HG03060 (cell line): ENCODE measurements around the gene LMX1B.
"Not testable (repeated sequence)": the region's sequence is repeated elsewhere in the genome, so short reads cannot be mapped to it uniquely, and the experiment has no call there.

Experiments
- ATAC-seq: cut with Tn5 transposase; IDR thresholded peaks from one replicate; pipeline ENCODE4 v1.9.1; 2021; ENCODE audit warnings: low read depth, moderate number of reproducible peaks; ENCODE audit not compliant: unreplicated experiment

LMX1B gene

GRCh38 chr9:126613651-126614050 is at the start of gene LMX1B:
TSS of gene LMX1B (plus strand) at chr9:126613928. CDS start at chr9:126614450, 522 bp downstream.
- no peak for ATAC-seq

DNA sequence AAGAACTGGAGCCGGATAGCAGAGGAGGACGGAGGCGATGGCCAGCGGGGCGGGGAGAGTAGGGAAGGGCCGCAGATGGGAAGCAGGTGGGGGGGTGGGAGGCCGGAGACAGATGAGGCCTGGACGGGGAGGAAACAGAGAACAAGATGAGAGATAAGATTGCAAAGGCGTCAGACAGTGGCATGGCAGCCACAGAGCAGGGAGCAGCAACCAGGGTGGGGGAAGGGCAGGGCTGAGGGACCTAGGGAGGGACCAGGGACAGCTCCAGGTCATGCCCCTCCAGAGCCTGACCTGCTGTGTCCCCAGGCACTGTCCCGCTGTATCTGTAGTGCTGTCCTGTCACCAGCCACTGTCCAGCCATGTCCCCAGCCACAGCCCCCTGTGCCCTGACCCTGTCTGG is 49.6 kb upstream of the LMX1B start:
- ATAC-seq, result no peak

DNA sequence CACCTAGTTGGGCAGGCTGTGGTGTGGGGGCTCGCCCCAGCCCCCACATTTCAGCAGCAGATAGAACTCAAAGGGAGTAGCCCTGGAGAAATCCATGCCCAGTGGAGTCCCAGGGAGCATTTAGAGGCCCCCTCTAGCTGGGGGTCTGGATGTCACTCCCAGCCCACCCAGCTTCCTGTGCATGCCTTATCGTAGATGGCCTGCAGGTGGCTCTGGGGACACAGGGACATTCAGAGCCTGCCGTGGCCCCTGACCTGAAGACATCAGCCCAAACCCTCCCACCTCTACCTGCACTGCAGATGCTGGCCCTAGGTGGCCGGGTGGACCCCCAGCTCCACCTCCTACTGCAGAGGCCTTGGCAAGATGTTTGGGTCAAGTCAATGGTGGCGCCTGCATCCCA is 49.0 kb upstream of the LMX1B start:
- ATAC-seq, result no peak

GRCh38 chr9:126565336-126566128 is 48.2 kb upstream of the LMX1B start:
- ATAC-seq, result no peak

GRCh38 chr9:126569036-126569435 is 44.7 kb upstream of the LMX1B start:
- no peak for ATAC-seq

DNA sequence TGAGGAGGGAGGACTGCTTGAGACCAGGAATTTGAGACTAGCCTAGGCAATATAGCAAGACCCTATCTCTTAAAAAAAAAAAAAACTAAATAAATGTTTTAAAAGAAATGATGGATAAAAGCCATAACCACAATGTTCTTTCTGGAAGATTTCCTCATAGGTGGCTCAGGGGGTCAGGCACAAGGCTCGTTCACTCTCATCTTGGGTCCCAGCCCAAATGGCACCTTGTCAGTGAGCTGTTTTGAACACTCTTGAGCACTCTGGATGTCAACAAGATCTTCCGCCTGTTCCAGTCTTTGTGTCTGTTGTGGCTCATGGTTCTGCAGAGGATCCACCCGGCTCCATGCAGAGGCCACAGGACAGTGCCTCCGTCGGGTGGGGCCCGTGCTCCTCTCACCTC is 35.7 kb upstream of the LMX1B start:
- ATAC-seq, result no peak

DNA sequence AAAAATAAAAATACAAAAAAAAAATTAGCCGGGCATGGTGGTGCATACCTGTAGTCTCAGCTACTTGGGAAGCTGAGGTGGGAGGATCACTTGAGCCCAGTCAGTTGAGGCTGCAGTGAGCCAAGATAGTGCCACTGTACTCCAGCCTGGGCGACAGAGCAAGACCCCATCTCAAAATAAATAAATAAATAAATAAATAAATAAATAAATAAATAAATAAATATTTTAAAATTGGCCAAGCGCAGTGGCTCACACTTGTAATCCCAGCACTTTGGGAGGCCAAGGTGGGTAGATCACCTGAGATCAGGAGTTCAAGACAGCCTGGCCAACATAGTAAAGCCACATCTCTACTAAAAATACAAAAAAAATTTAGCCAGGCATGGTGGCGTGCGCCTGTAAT is 33.4 kb upstream of the LMX1B start:
- not testable (repeated sequence) for ATAC-seq

DNA sequence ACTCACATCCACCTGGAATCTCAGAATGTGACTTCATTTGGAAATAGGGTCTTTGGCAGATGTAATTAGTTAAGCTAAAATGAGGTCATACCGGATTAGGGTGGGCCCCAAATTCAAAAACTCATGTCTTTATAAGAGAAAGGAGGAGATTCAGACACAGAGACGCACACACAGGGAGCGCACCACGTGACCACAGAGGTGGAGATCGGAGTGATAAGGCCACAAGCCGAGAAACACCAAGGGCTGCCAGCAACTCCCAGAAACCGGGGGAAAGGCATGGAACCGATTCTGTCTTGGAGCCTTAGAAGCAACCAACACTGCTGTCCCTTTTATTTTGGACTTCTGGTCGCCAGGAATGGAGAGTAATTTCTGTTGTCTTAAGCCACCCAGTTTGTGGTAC is 31.8 kb upstream of the LMX1B start:
- no peak for ATAC-seq

GRCh38 chr9:126582427-126582826 is 31.3 kb upstream of the LMX1B start:
- no peak for ATAC-seq

GRCh38 chr9:126583144-126583760 is 30.5 kb upstream of the LMX1B start:
- no peak for ATAC-seq

- ATAC-seq, result no peak
These were observed 29.1 kb upstream of the LMX1B start for GRCh38 chr9:126584611-126585010.

DNA sequence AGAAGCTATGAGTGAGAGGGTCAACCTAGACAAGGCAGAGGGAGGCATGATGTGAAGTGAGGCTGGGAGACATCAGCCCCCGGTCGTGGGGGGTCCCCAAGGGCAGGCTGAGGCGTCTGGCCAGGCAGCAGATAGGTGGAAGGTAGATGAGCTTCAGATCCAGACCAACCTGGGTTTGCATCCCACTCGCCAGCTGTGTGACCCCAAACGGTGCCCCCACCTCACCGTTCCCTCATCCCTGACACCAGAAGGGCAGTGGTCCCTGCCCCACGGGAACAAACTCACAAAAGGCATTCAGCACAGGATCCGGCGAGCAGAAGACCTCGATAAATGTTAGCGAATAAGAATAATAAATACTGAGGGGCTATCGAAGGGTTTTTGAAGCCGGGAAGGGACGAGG is 27.5 kb upstream of the LMX1B start:
- no peak for ATAC-seq

DNA sequence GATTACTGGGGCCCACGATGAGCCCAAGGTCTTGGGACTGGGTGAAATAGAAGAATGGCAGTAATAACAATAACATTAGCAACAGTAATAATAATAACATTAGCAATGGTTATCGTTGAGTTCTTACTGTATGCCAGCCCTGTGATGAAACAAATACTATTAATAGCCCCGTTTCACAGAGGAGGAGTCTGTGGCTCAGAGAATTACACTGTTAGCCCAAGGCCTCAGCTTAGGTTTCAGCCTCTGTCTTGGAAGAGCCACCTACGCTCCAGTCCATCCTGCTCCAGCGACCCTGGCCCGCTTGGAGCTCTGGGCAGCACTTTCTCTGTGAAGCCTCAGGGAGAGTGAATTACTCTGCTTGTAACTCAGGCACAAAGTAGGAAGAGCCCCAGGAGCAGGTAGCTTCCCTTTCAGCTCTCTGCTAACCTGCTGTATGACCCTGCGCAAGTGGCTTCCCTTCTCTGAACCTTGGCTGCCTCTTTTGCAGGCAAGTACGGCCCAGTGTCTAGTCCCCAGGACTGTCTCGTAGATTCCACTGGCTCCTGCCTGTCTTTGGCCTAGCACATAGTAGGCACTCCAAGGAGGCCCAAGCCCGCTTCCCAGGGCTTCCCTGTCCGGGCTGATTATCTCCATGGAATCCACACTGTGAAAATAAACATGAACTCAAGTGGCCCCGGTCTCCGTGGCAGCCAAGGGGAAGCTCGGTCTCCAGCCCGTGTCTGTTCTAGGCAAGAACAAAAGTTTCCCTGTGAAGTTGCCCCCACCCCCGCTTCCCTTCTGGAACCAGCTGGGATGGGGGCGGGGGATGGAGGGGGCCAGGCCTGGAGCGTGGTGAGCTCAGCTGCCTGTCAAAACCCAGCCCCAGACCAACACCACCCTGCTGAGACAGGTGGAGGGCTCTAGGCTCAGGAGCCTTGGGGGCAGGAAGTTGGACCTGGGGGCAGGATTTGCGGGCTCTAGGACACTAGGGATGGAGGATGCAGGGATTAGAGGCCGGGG is 26.2 kb upstream of the LMX1B start:
- ATAC-seq, result no peak

DNA sequence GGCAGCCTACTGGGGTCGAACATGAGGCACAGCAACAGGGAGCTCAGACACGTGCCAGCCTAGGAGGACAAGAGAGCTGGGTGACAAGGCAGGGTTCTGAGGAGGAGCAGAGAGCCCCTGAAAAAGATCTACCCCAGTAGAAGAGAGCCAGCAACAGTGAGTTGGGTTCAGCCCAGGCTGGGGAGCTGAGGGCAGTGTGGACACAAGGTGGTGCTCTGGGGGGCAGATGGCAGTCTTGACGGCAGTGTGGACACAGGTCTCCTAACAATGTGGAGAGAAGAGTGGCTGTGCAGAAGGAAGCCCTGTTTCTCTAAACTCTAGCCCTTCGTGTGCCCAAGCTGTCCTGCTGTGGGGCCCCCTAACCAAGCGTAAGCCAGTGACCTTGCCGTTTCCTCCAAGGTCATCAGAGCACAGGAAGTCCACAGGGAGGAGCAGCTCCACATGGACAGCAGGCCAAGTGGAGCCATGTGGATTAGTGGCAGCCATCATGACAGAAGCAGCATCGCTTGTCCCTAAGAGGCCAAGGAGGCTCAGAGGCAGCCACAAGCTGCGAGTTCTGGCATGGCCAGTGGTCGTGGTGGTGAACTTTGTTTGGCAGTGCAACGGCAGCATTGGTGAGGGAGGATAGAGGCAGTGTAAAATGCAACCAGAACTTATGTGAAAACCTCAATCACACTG is 25.1 kb upstream of the LMX1B start:
- ATAC-seq, result no peak

GRCh38 chr9:126589349-126589748 is 24.4 kb upstream of the LMX1B start:
- ATAC-seq, result no peak

- no peak for ATAC-seq
These were observed 22.6 kb upstream of the LMX1B start for GRCh38 chr9:126591083-126591482.

- ATAC-seq, result no peak
These were observed 21.8 kb upstream of the LMX1B start for GRCh38 chr9:126591922-126592321.

DNA sequence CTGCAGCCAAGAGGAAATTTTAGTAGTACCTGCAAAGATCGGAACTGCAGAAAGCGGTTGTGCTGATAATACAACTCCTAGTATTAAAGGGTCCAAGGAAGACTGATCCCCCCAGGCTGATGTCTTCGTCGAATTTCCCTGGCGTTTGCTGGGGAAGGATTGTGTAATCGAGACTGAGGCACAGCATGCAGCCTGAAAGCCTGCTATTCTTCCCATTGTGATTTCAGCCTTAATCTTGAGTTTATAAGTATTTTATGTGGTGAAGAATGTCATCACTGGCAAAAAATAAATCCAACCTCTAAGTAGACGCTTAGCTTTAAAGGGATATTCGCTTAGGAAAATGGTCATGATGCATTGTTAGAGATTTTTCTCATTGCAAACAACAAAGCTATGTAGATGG is 21.3 kb upstream of the LMX1B start:
- ATAC-seq, result no peak

DNA sequence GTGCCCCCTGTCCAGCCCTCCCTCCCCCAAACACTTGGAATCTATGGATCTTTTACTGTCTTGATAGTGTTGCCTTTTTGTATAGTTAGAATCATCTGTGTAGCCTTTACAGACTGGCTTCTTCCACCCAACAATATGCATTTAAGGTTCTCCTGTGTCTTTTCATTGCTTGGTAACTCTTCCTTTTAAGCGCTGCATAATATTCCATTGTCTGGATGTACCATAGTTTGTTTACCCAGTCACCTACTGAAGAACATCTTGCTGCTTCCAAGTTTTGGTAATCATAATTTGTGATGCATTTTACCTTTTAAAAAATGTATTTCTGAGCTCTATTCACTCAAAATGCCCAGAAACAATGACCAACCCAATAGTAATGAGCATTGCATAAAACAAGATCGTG is 17.7 kb upstream of the LMX1B start:
- no peak for ATAC-seq

GRCh38 chr9:126599047-126599650 is 14.6 kb upstream of the LMX1B start:
- no peak for ATAC-seq
